A673 (cell line): ENCODE measurements around the gene CKB.

ENCODE experiments used
- CTCF ChIP-seq: fragments of 300-800, 200-600 bp; sonication (generic); conservative IDR thresholded peaks from 2 replicates; pipeline ENCODE4 v1.5.1; 2017; ENCODE audit warnings: low read depth, mild to moderate bottlenecking, antibody characterized with exemption, low read length, moderate library complexity, mixed read lengths
- EZH2 ChIP-seq: fragments of 200-600 bp; sonication (generic); IDR thresholded peaks from 2 replicates; pipeline ENCODE4 v1.6.1; 2017; ENCODE audit warnings: borderline replicate concordance, low read depth, mild to moderate bottlenecking, mixed read lengths, antibody characterized with exemption, low read length; ENCODE audit not compliant: poor library complexity, severe bottlenecking

- TF ChIP-seq CTCF (no peak), EZH2 (no peak)
These were observed 39.0 kb upstream of the CKB start for GRCh38 chr14:103561381-103562178.
